A172 (cell line): ENCODE measurements around the gene PITRM1. TPM values are rescaled to one million over a fixed set of nuclear protein-coding genes. Genes with fewer than 3 reads are reported as not detected.

ENCODE experiments used
- DNase-seq: peaks from one replicate; pipeline ENCODE4 v3.0.0-alpha.2; 2015; ENCODE audit warnings: low spot score
- total RNA-seq: library from RNA; depleted of rRNA; stranded (reverse); fragments of >200 nt; shearing (Covaris generic); gene quantifications from 2 replicates; pipeline ENCODE4 v1.2.3, GENCODE V29; 2014

Gene PITRM1
- total RNA-seq, 1 experiment from 2014 or later = 99.5 TPM

GRCh38 chr10:3166496-3167290 lies 5.9 kb downstream of the PITRM1 start:
- no peak for DNase-seq

GRCh38 chr10:3165196-3165595 lies 7.4 kb downstream of the PITRM1 start:
- DNase-seq = no peak

GRCh38 chr10:3163879-3164278 lies 8.7 kb downstream of the PITRM1 start:
- DNase-seq = no peak

- DNase-seq = no peak
Observed at GRCh38 chr10:3162533-3162932, 10.0 kb downstream of the PITRM1 start.

GRCh38 chr10:3159152-3159551 lies 13.4 kb downstream of the PITRM1 start:
- DNase-seq = no peak

GRCh38 chr10:3154666-3155065 lies 17.9 kb downstream of the PITRM1 start:
- DNase-seq = no peak

- DNase-seq = no peak
Observed at GRCh38 chr10:3152566-3152935, 20.0 kb downstream of the PITRM1 start.

- DNase-seq = peak; percentile 50
Observed at GRCh38 chr10:3151889-3152565, 20.6 kb downstream of the PITRM1 start.

- DNase-seq = no peak
Observed at GRCh38 chr10:3150961-3151360, 21.6 kb downstream of the PITRM1 start.

- no peak for DNase-seq
Observed at GRCh38 chr10:3150366-3150765, 22.2 kb downstream of the PITRM1 start.

- no peak for DNase-seq
Observed at GRCh38 chr10:3149918-3150317, 22.7 kb downstream of the PITRM1 start.

- DNase-seq = no peak
Observed at GRCh38 chr10:3148994-3149393, 23.6 kb downstream of the PITRM1 start.

GRCh38 chr10:3148041-3148440 lies 24.5 kb downstream of the PITRM1 start:
- no peak for DNase-seq

- no peak for DNase-seq
Observed at GRCh38 chr10:3147117-3147820, 25.3 kb downstream of the PITRM1 start.

GRCh38 chr10:3146289-3146688 lies 26.3 kb downstream of the PITRM1 start:
- DNase-seq = no peak

- DNase-seq = no peak
Observed at GRCh38 chr10:3145366-3145765, 27.2 kb downstream of the PITRM1 start.

- DNase-seq = no peak
Observed at GRCh38 chr10:3143791-3144434, 28.7 kb downstream of the PITRM1 start.

GRCh38 chr10:3143366-3143765 lies 29.2 kb downstream of the PITRM1 start:
- no peak for DNase-seq

- no peak for DNase-seq
Observed at GRCh38 chr10:3142146-3142875, 30.3 kb downstream of the PITRM1 start.

GRCh38 chr10:3141351-3142005 lies 31.1 kb downstream of the PITRM1 start:
- no peak for DNase-seq

GRCh38 chr10:3140280-3140679 lies 32.3 kb downstream of the PITRM1 start:
- DNase-seq = no peak
